CD14-positive monocyte (primary cell): ENCODE data around the gene OLFM1. TPM values are rescaled to one million over a fixed set of nuclear protein-coding genes. Genes with fewer than 3 reads are reported as not detected.

Source experiments
- DNase-seq, 3 donors: peaks; one replicate each; pipeline ENCODE4 v3.0.0-alpha.2; 2011 to 2022
- H2AFZ ChIP-seq: 2 replicates; pipeline ENCODE4 v1.6.0; 2012; ENCODE audit warnings: mild to moderate bottlenecking, low read depth, low read length, inconsistent platforms; ENCODE audit not compliant: insufficient read depth, poor library complexity, severe bottlenecking
- H3K27ac ChIP-seq, 2 donors: 1 replicate in 1 of 2; 2 replicates in 1 of 2; pipeline ENCODE4 v1.5.1; 2012 to 2013; ENCODE audit warnings: low read length in 2 of 2, control low read depth in 1 of 2, inconsistent platforms in 1 of 2, low read depth in 1 of 2, mild to moderate bottlenecking in 1 of 2
- H3K27me3 ChIP-seq, 2 donors: one replicate each; pipeline versions ENCODE4 v1.6.0 to v1.6.1; 2011 to 2013; ENCODE audit warnings: low read length in 2 of 2; ENCODE audit not compliant: control insufficient read depth in 2 of 2, insufficient read depth in 2 of 2
- H3K36me3 ChIP-seq, 2 donors: replicated peaks in 1 of 2; 1 replicate in 1 of 2; 2 replicates in 1 of 2; pipeline versions ENCODE4 v1.5.1 to v1.6.1; 2012 to 2013; ENCODE audit warnings: low read length in 2 of 2, control low read depth in 1 of 2, inconsistent platforms in 1 of 2, mild to moderate bottlenecking in 1 of 2; ENCODE audit not compliant: insufficient read depth in 2 of 2, control insufficient read depth in 1 of 2
- H3K4me1 ChIP-seq, 2 donors: 1 replicate in 1 of 2; 2 replicates in 1 of 2; pipeline versions ENCODE4 v1.5.1 to v1.6.1; 2012 to 2013; ENCODE audit warnings: low read length in 2 of 2, control low read depth in 1 of 2, inconsistent platforms in 1 of 2, mild to moderate bottlenecking in 1 of 2, moderate library complexity in 1 of 2; ENCODE audit not compliant: insufficient read depth in 2 of 2, control insufficient read depth in 1 of 2
- H3K4me2 ChIP-seq: replicated peaks from 2 replicates; pipeline ENCODE3; 2012; ENCODE audit warnings: low read length, moderate library complexity, mild to moderate bottlenecking; ENCODE audit not compliant: poor library complexity, severe bottlenecking; ENCODE audit errors: extremely low read depth
- H3K4me3 ChIP-seq, 3 experiments: fragments of 200-600 bp in 1 of 3; sonication (generic) in 1 of 3; replicated peaks in 1 of 3; 1 replicate in 2 of 3; 2 replicates in 1 of 3; pipeline ENCODE4 v1.5.1; 2011 to 2013; ENCODE audit warnings: low read length in 3 of 3, mild to moderate bottlenecking in 3 of 3, control low read depth in 2 of 3, low read depth in 2 of 3, inconsistent platforms in 1 of 3, moderate library complexity in 1 of 3
- H3K79me2 ChIP-seq: 2 replicates; pipeline ENCODE4 v1.6.0; 2012; ENCODE audit warnings: mild to moderate bottlenecking, control low read depth, inconsistent platforms, low read length, moderate library complexity; ENCODE audit not compliant: insufficient read depth
- H3K9ac ChIP-seq: 2 replicates; pipeline ENCODE4 v1.6.0; 2017; ENCODE audit warnings: low read length, mild to moderate bottlenecking; ENCODE audit not compliant: insufficient read depth, poor library complexity, severe bottlenecking
- H3K9me3 ChIP-seq, 2 donors: replicated peaks in 1 of 2; 1 replicate in 1 of 2; 2 replicates in 1 of 2; pipeline versions ENCODE4 v1.5.1 to v1.6.1; 2012 to 2013; ENCODE audit warnings: low read length in 2 of 2, control low read depth in 1 of 2; ENCODE audit not compliant: control insufficient read depth in 1 of 2, insufficient read depth in 1 of 2
- H4K20me1 ChIP-seq: 2 replicates; pipeline ENCODE4 v1.6.0; 2012; ENCODE audit warnings: mild to moderate bottlenecking, low read length, control low read depth, moderate library complexity; ENCODE audit not compliant: insufficient read depth
- H3K27ac Mint-ChIP-seq, 7 donors: one replicate each; pipeline ENCODE4 v1.8.0; 2020; ENCODE audit warnings: mild to moderate bottlenecking in 7 of 7, mixed read lengths in 7 of 7, moderate library complexity in 6 of 7, inconsistent platforms in 2 of 7
- H3K27me3 Mint-ChIP-seq, 3 donors: one replicate each; pipeline ENCODE4 v1.8.0; 2021 to 2022; ENCODE audit warnings: low read depth in 3 of 3, mild to moderate bottlenecking in 3 of 3, mixed read lengths in 3 of 3, moderate library complexity in 3 of 3, inconsistent platforms in 1 of 3
- H3K36me3 Mint-ChIP-seq, 2 donors: one replicate each; pipeline ENCODE4 v1.8.0; 2020; ENCODE audit warnings: mixed read lengths in 2 of 2, inconsistent platforms in 1 of 2, mild to moderate bottlenecking in 1 of 2
- H3K4me1 Mint-ChIP-seq: one replicate; pipeline ENCODE4 v1.8.0; 2020; ENCODE audit warnings: mild to moderate bottlenecking, mixed read lengths
- H3K4me3 Mint-ChIP-seq, 2 donors: one replicate each; pipeline ENCODE4 v1.8.0; 2020; ENCODE audit warnings: mild to moderate bottlenecking in 2 of 2, mixed read lengths in 2 of 2, moderate library complexity in 1 of 2
- H3K9me3 Mint-ChIP-seq, 7 donors: one replicate each; pipeline ENCODE4 v1.8.0; 2020 to 2022; ENCODE audit warnings: mixed read lengths in 7 of 7, mild to moderate bottlenecking in 6 of 7, moderate library complexity in 6 of 7, inconsistent platforms in 2 of 7
- CTCF ChIP-seq: fragments of 200-600 bp; IDR thresholded peaks from one replicate; pipeline ENCODE4 v1.8.0; 2022; ENCODE audit warnings: antibody characterized with exemption, mild to moderate bottlenecking
- WGBS: methylation state at CpG from one replicate; pipeline ENCODE4 v1.1.5; 2013; ENCODE audit warnings: missing lambda C conversion rate; ENCODE audit not compliant: insufficient coverage; 5-methylcytosine and 5-hydroxymethylcytosine counted together
- intact Hi-C, 2 donors: fragments of 100-400 bp; cut with micrococcal nuclease; formaldehyde crosslinking; loops; one replicate each; pipeline versions ENCODE4 v1.15.0 to v1.15.1; 2023
- polyA plus RNA-seq, 3 donors: library from polyadenylated mRNA; depleted of rRNA in 1 of 3; unstranded in 2 of 3; stranded (reverse) in 1 of 3; fragments of 300-500 nt in 2 of 3; fragments of >200 nt in 1 of 3; fragmentation: Illumina TruSeq in 2 of 3; gene quantifications; 1 replicate in 2 of 3; 2 replicates in 1 of 3; pipeline ENCODE4 v1.2.3, GENCODE V29; 2012 to 2021

Gene OLFM1
- polyA plus RNA-seq, 3 donors, result 7.6 to 10.9 (median 9.4) TPM

- intact Hi-C loops, result no loop called here
- DNase-seq, result no peak
- H4K20me1 ChIP-seq, result no peaks in the 10 kb centered on the region
- H3K36me3 ChIP-seq, result no peaks in the 10 kb centered on the region
- peaks cover 0 to 3% of the 10 kb centered on the region in 2 donors for H3K27me3 ChIP-seq
- peak overlapping the region in 1 of 7 donors; percentile 74 for H3K27ac Mint-ChIP-seq
- no peak overlapping the region for H3K4me2 ChIP-seq
- no peak for TF ChIP-seq CTCF
- H3K4me3 ChIP-seq, result no peak overlapping the region
- H3K4me1 ChIP-seq, result no peaks in the 10 kb centered on the region
- H3K9me3 ChIP-seq, result peaks cover 0 to 12% of the 10 kb centered on the region in 2 donors
- H2AFZ ChIP-seq, result no peak overlapping the region
- H3K9me3 Mint-ChIP-seq, result peaks cover 0 to 15% (median 8%) of the 10 kb centered on the region in 7 donors
- peaks cover 6 to 14% (median 7%) of the 10 kb centered on the region in 3 donors for H3K27me3 Mint-ChIP-seq
- no peaks in the 10 kb centered on the region for H3K4me1 Mint-ChIP-seq
- H3K9ac ChIP-seq, result no peak overlapping the region
- no peak overlapping the region for H3K4me3 Mint-ChIP-seq
- WGBS, result 47% methylated on average over 15 of the region's 18 CpGs
- no peaks in the 10 kb centered on the region for H3K36me3 Mint-ChIP-seq
- no peaks in the 10 kb centered on the region for H3K79me2 ChIP-seq
- no peak overlapping the region for H3K27ac ChIP-seq
Measured at GRCh38 chr9:135136991-135137832, 49.7 kb downstream of the OLFM1 start.

- no peaks in the 10 kb centered on the region for H3K27me3 ChIP-seq
- H3K4me3 ChIP-seq, result no peak overlapping the region
- Mint-ChIP-seq H3K4me3 (no peak overlapping the region), H3K36me3 (no peaks in the 10 kb centered on the region), H3K27me3 (peaks cover 0 to 12% (median 9%) of the 10 kb centered on the region in 3 donors), H3K9me3 (peaks cover 0 to 15% (median 8%) of the 10 kb centered on the region in 7 donors), H3K27ac (no peak overlapping the region), H3K4me1 (no peaks in the 10 kb centered on the region)
- H3K9ac ChIP-seq, result no peak overlapping the region
- H3K27ac ChIP-seq, result no peak overlapping the region
- no peak for TF ChIP-seq CTCF
- DNase-seq, result no peak
- peaks cover 0 to 12% of the 10 kb centered on the region in 2 donors for H3K9me3 ChIP-seq
- H3K79me2 ChIP-seq, result no peaks in the 10 kb centered on the region
- no peaks in the 10 kb centered on the region for H3K4me1 ChIP-seq
- no peak overlapping the region for H2AFZ ChIP-seq
- intact Hi-C loops, result no loop called here
- H4K20me1 ChIP-seq, result no peaks in the 10 kb centered on the region
- 94% methylated on average over 9 of the region's 10 CpGs for WGBS
- H3K4me2 ChIP-seq, result no peak overlapping the region
- no peaks in the 10 kb centered on the region for H3K36me3 ChIP-seq
Measured at GRCh38 chr9:135138078-135138855, 50.8 kb downstream of the OLFM1 start.
